ENCODE data around the gene USE1.

- TF ChIP-seq, protein P1, sequence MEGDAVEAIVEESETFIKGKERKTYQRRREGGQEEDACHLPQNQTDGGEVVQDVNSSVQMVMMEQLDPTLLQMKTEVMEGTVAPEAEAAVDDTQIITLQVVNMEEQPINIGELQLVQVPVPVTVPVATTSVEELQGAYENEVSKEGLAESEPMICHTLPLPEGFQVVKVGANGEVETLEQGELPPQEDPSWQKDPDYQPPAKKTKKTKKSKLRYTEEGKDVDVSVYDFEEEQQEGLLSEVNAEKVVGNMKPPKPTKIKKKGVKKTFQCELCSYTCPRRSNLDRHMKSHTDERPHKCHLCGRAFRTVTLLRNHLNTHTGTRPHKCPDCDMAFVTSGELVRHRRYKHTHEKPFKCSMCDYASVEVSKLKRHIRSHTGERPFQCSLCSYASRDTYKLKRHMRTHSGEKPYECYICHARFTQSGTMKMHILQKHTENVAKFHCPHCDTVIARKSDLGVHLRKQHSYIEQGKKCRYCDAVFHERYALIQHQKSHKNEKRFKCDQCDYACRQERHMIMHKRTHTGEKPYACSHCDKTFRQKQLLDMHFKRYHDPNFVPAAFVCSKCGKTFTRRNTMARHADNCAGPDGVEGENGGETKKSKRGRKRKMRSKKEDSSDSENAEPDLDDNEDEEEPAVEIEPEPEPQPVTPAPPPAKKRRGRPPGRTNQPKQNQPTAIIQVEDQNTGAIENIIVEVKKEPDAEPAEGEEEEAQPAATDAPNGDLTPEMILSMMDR (IDR thresholded peaks at IDR 0.05; ENCODE audit: low read depth, low read length, missing input control), result no peak
- TF ChIP-seq MAX (IDR thresholded peaks at IDR 0.05) (no peak), REST (IDR thresholded peaks at IDR 0.05) (no peak), GABPA (IDR thresholded peaks at IDR 0.05 in 1 of 2, conservative IDR thresholded peaks at IDR 0.05 in 1 of 2) (no peak), ZBTB33 (IDR thresholded peaks at IDR 0.05) (no peak), RAD21 (IDR thresholded peaks at IDR 0.05) (no peak), YY1 (IDR thresholded peaks at IDR 0.05) (no peak), JUND (IDR thresholded peaks at IDR 0.05) (no peak), RXRA (IDR thresholded peaks at IDR 0.05) (no peak), TAF1 (conservative IDR thresholded peaks at IDR 0.05) (no peak), EGR1 (IDR thresholded peaks at IDR 0.05; ENCODE audit: low read depth in 2 of 2) (no peak)
These were observed 14.7 kb downstream of the USE1 start for GRCh38 chr19:17229890-17230289.
